IMR-90 (cell line): ENCODE results near the gene ARHGAP12. TPM values are rescaled to one million over a fixed set of nuclear protein-coding genes. Genes with fewer than 3 reads are reported as not detected.

Source experiments
- ATAC-seq: fragments of 200-7000 bp; cut with Tn5 transposase; 2 replicates; pipeline ENCODE4 v1.9.1; 2020; ENCODE audit warnings: low read depth, mild to moderate bottlenecking, moderate library complexity
- BruUV-seq: library from RNA; stranded (reverse); fragments of 400-500 nt; replicated peaks from 2 replicates; lab custom pipeline; 2021; lab: Mats Ljungman, UMichigan
- CTCF ChIA-PET: fragments of 300-600 bp; formaldehyde crosslinking; extraction: SDS; loops from one replicate; lab custom pipeline; 2021; ENCODE audit warnings: antibody characterized with exemption; lab: Yijun Ruan, JAX
- POLR2A ChIA-PET: fragments of 300-600 bp; sonication (Branson Sonifier 250); formaldehyde crosslinking; loops from one replicate; lab custom pipeline; 2022; ENCODE audit warnings: antibody characterized with exemption; ENCODE audit not compliant: unreplicated experiment; lab: Charles Lee
- DNase-seq: peaks from one replicate; pipeline ENCODE4 v3.0.0; 2013
- H2AFZ ChIP-seq: replicated peaks from 2 replicates; pipeline ENCODE3; 2013; ENCODE audit warnings: low read length, mild to moderate bottlenecking; ENCODE audit not compliant: poor library complexity
- H2AK5ac ChIP-seq: 2 replicates; pipeline ENCODE4 v1.6.1; 2013; ENCODE audit warnings: low read depth, low read length, inconsistent platforms
- H2AK9ac ChIP-seq: replicated peaks from 2 replicates; pipeline ENCODE3; 2013; ENCODE audit warnings: mild to moderate bottlenecking, low read depth, low read length, moderate library complexity; ENCODE audit not compliant: poor library complexity
- H2BK120ac ChIP-seq: 2 replicates; pipeline ENCODE4 v1.6.1; 2013; ENCODE audit warnings: low read depth, low read length, inconsistent platforms
- H2BK15ac ChIP-seq: 3 replicates; pipeline ENCODE4 v1.6.1; 2013; ENCODE audit warnings: low read depth, low read length, inconsistent platforms
- H2BK20ac ChIP-seq: 2 replicates; pipeline ENCODE4 v1.6.1; 2013; ENCODE audit warnings: low read depth, mild to moderate bottlenecking, inconsistent platforms, low read length, moderate library complexity
- H2BK5ac ChIP-seq: 2 replicates; pipeline ENCODE4 v1.6.1; 2013; ENCODE audit warnings: mild to moderate bottlenecking, low read depth, low read length, inconsistent platforms; ENCODE audit not compliant: poor library complexity, severe bottlenecking
- H3K14ac ChIP-seq: replicated peaks from 2 replicates; pipeline ENCODE4 v1.6.1; 2013; ENCODE audit warnings: low read depth, low read length, inconsistent platforms
- H3K18ac ChIP-seq: 2 replicates; pipeline ENCODE4 v1.6.1; 2013; ENCODE audit warnings: low read depth, low read length, control low read depth
- H3K23ac ChIP-seq: 2 replicates; pipeline ENCODE4 v1.6.1; 2013; ENCODE audit warnings: low read depth, low read length, inconsistent platforms
- H3K27ac ChIP-seq: 2 replicates; pipeline ENCODE4 v1.5.1; 2013; ENCODE audit warnings: mild to moderate bottlenecking, control low read depth, low read length; ENCODE audit not compliant: insufficient read depth
- H3K27me3 ChIP-seq: 2 replicates; pipeline ENCODE4 v1.6.1; 2013; ENCODE audit warnings: low read length; ENCODE audit not compliant: control insufficient read depth, insufficient read depth
- H3K36me3 ChIP-seq: 2 replicates; pipeline ENCODE4 v1.6.1; 2013; ENCODE audit warnings: low read length, mixed read lengths; ENCODE audit not compliant: control insufficient read depth, insufficient read depth
- H3K4ac ChIP-seq: 2 replicates; pipeline ENCODE4 v1.6.1; 2013; ENCODE audit warnings: low read depth, low read length, inconsistent platforms
- H3K4me1 ChIP-seq: 2 replicates; pipeline ENCODE4 v1.6.1; 2013; ENCODE audit warnings: low read length, mixed read lengths; ENCODE audit not compliant: control insufficient read depth, insufficient read depth
- H3K4me2 ChIP-seq: 2 replicates; pipeline ENCODE4 v1.6.1; 2013; ENCODE audit warnings: low read depth, mild to moderate bottlenecking, control low read depth, low read length, moderate library complexity
- H3K4me3 ChIP-seq: 2 replicates; pipeline ENCODE4 v1.5.1; 2013; ENCODE audit warnings: low read depth, mild to moderate bottlenecking, control low read depth, low read length, moderate library complexity; ENCODE audit not compliant: insufficient read depth
- H3K56ac ChIP-seq: 2 replicates; pipeline ENCODE4 v1.6.1; 2013; ENCODE audit warnings: low read length, inconsistent platforms; ENCODE audit not compliant: insufficient read depth; ENCODE audit errors: extremely low read depth
- H3K79me1 ChIP-seq, 2 experiments: 2 replicates each; pipeline ENCODE4 v1.6.1; 2013; ENCODE audit warnings: low read length in 2 of 2, inconsistent platforms in 1 of 2, low read depth in 1 of 2
- H3K9ac ChIP-seq: 2 replicates; pipeline ENCODE4 v1.6.1; 2013; ENCODE audit warnings: low read depth, low read length, control low read depth
- H3K9me1 ChIP-seq: 2 replicates; pipeline ENCODE4 v1.6.1; 2013; ENCODE audit warnings: low read length, inconsistent platforms; ENCODE audit not compliant: insufficient read depth
- H3K9me3 ChIP-seq: 2 replicates; pipeline ENCODE4 v1.6.1; 2013; ENCODE audit warnings: low read length; ENCODE audit not compliant: control insufficient read depth, insufficient read depth
- H4K20me1 ChIP-seq: 2 replicates; pipeline ENCODE4 v1.6.1; 2013; ENCODE audit warnings: low read length, inconsistent platforms; ENCODE audit not compliant: insufficient read depth
- H4K5ac ChIP-seq: 2 replicates; pipeline ENCODE4 v1.6.1; 2013; ENCODE audit warnings: mild to moderate bottlenecking, low read depth, low read length, control low read depth
- H4K8ac ChIP-seq, 2 experiments: 2 replicates each; pipeline ENCODE4 v1.6.1; 2013; ENCODE audit warnings: low read depth in 2 of 2, low read length in 2 of 2, control low read depth in 1 of 2, inconsistent platforms in 1 of 2
- H4K91ac ChIP-seq: 2 replicates; pipeline ENCODE4 v1.6.1; 2013; ENCODE audit warnings: low read depth, low read length, inconsistent platforms; ENCODE audit not compliant: insufficient read depth
- MAZ ChIP-seq: IDR thresholded peaks from 2 replicates; pipeline ENCODE4 v1.6.1; 2012; ENCODE audit warnings: low read depth, mild to moderate bottlenecking, low read length, improper control_type of control experiment, moderate library complexity, borderline replicate concordance
- MXI1 ChIP-seq: IDR thresholded peaks from 2 replicates; pipeline ENCODE4 v1.6.1; 2012; ENCODE audit warnings: low read depth, mild to moderate bottlenecking, low read length, moderate library complexity, borderline replicate concordance
- NFE2L2 ChIP-seq: fragments of 150-350 bp; IDR thresholded peaks from 2 replicates; pipeline ENCODE4 v1.6.1; 2016; ENCODE audit warnings: low read depth, mild to moderate bottlenecking, low read length
- RAD21 ChIP-seq: IDR thresholded peaks from 2 replicates; pipeline ENCODE4 v1.6.1; 2012; ENCODE audit warnings: low read length, improper control_type of control experiment
- WGBS, 2 experiments: methylation state at CpG; one replicate each; pipeline versions ENCODE4 v1.1.5 to v1.1.7; 2013; ENCODE audit warnings: missing lambda C conversion rate in 2 of 2; ENCODE audit not compliant: insufficient read length in 1 of 2; ENCODE audit errors: extremely low coverage in 2 of 2; 5-methylcytosine and 5-hydroxymethylcytosine counted together
- dilution Hi-C: fragments of 300-500 bp; cut with HindIII; formaldehyde crosslinking; loops from one replicate; pipeline ENCODE4 v1.14.3; 2018; ENCODE audit warnings: low sequenced_read_pairs; ENCODE audit not compliant: unreplicated experiment
- in situ Hi-C: fragments of 300-500 bp; cut with MboI; formaldehyde crosslinking; loops from 3 replicates; pipeline ENCODE4 v1.14.3; 2019; ENCODE audit warnings: low sequenced_read_pairs, inconsistent platforms, mixed read lengths
- intact Hi-C: fragments of 100-400 bp; cut with micrococcal nuclease; formaldehyde crosslinking; loops from 2 replicates; pipeline ENCODE4 v1.10.0; 2022
- polyA plus RNA-seq, 3 experiments: library from polyadenylated mRNA; depleted of rRNA; stranded (reverse); fragments of >200 nt; gene quantifications; 2 replicates each; pipeline ENCODE4 v1.2.3, GENCODE V29; 2012; ENCODE audit warnings: low replicate concordance in 1 of 3
- total RNA-seq: library from RNA; depleted of rRNA; stranded (reverse); fragments of >200 nt; gene quantifications from 2 replicates; pipeline ENCODE4 v1.2.3, GENCODE V29; 2012

ARHGAP12 gene
- total and polyA plus RNA-seq, 2 of the 4 experiments (the other 2 are of a cell fraction): 9.0 to 28.5 TPM

GRCh38 chr10:31975157-31975765 lies 46.6 kb upstream of the ARHGAP12 start:
- Histone ChIP-seq H3K9ac (no peak overlapping the region), H4K91ac (no peak overlapping the region; the same call in 1 of the 2 replicates), H3K14ac (0 out of 2 replicates have a peak overlapping the region, but pooled peaks have one; percentile 13), H3K36me3 (no peaks in the 10 kb centered on the region), H3K27me3 (no peaks in the 10 kb centered on the region), H2BK5ac (no peak overlapping the region), H3K56ac (no peak overlapping the region), H4K20me1 (no peaks in the 10 kb centered on the region), H3K27ac (no peak overlapping the region), H3K4me1 (peaks cover 4% of the 10 kb centered on the region), H3K9me3 (no peaks in the 10 kb centered on the region), H2AK5ac (peak overlapping the region; percentile 29; the same call in 1 of the 2 replicates), H2BK20ac (no peak overlapping the region), H4K5ac (no peak overlapping the region), H4K8ac (no peak overlapping the region), H3K79me1 (no peaks in the 10 kb centered on the region), H2AK9ac (no peak overlapping the region), H3K23ac (no peak overlapping the region), H3K4me3 (no peak overlapping the region), H2AFZ (no peak overlapping the region), H3K4ac (0 out of 2 replicates have a peak overlapping the region, but pooled peaks have one; percentile 32), H3K18ac (no peak overlapping the region), H3K9me1 (peaks cover 9% of the 10 kb centered on the region; the same call in 1 of the 2 replicates), H2BK120ac (no peak overlapping the region), H3K4me2 (no peak overlapping the region), H2BK15ac (no peak overlapping the region)
- DNase-seq: no peak
- POLR2A ChIA-PET: no interaction called here
- in situ Hi-C loops: no loop called here
- TF ChIP-seq MAZ (no peak), MXI1 (no peak), RAD21 (no peak), NFE2L2 (no peak)
- dilution Hi-C loops: no loop called here
- CTCF ChIA-PET: no interaction called here
- no TSS peak for BruUV-seq
- WGBS, 2 experiments: 90% methylated on average over 2 of the region's 6 CpGs; no CpG with 5 or more reads in 1 of the 2 experiments
- no peak for ATAC-seq
- intact Hi-C loops: no loop called here
